Uterus (tissue), 2 donors: ENCODE measurements around the gene R3HDML.

Experiments used
- POLR2A ChIP-seq, 2 donors: fragments of 450-650 bp; IDR thresholded peaks; one replicate each; pipeline ENCODE4 v1.6.1; 2016; ENCODE audit warnings: antibody characterized with exemption in 2 of 2, mild to moderate bottlenecking in 1 of 2, moderate library complexity in 1 of 2
- TF ChIP-seq, protein P1 (sequence below), 4 experiments: fragments of 200-600 bp in 2 of 4; fragments of 450-650 bp in 2 of 4; sonication (generic) in 2 of 4; IDR thresholded peaks; one replicate each; pipeline ENCODE4 v1.5.1; 2016 to 2019; ENCODE audit warnings: antibody characterized with exemption in 4 of 4, mild to moderate bottlenecking in 2 of 4, moderate library complexity in 1 of 4

DNA sequence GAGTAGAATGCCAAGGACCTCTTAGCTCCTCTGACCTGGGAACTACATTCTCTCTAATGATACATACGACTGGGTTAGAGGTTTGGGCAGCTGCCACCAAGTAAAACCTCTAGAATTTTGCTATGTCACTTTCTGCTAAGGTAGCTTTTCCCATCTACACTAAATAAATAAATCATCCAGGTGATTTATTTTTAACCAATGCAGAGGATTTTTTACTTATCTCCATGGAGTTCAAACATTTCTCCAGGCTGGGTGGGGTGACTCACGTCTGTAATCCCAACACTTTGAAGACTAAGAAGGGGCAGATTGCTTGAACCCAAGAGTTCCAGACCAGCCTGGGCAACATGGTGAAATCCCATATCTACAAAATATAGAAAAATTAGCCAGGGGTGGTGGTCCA lies 45.8 kb downstream of the R3HDML start:
- TF ChIP-seq, protein P1, sequence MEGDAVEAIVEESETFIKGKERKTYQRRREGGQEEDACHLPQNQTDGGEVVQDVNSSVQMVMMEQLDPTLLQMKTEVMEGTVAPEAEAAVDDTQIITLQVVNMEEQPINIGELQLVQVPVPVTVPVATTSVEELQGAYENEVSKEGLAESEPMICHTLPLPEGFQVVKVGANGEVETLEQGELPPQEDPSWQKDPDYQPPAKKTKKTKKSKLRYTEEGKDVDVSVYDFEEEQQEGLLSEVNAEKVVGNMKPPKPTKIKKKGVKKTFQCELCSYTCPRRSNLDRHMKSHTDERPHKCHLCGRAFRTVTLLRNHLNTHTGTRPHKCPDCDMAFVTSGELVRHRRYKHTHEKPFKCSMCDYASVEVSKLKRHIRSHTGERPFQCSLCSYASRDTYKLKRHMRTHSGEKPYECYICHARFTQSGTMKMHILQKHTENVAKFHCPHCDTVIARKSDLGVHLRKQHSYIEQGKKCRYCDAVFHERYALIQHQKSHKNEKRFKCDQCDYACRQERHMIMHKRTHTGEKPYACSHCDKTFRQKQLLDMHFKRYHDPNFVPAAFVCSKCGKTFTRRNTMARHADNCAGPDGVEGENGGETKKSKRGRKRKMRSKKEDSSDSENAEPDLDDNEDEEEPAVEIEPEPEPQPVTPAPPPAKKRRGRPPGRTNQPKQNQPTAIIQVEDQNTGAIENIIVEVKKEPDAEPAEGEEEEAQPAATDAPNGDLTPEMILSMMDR (IDR thresholded peaks at IDR 0.05), result no peak
- no peak for TF ChIP-seq POLR2A (IDR thresholded peaks at IDR 0.05)
